GM18526 (cell line): Measurements from ENCODE around the gene KCNMA1.

Source experiments
- POLR2A ChIP-seq: IDR thresholded peaks from 3 replicates; pipeline ENCODE4 v1.6.1; 2011; ENCODE audit not compliant: insufficient read length; ENCODE audit errors: extremely low read depth

The KCNMA1 gene

DNA sequence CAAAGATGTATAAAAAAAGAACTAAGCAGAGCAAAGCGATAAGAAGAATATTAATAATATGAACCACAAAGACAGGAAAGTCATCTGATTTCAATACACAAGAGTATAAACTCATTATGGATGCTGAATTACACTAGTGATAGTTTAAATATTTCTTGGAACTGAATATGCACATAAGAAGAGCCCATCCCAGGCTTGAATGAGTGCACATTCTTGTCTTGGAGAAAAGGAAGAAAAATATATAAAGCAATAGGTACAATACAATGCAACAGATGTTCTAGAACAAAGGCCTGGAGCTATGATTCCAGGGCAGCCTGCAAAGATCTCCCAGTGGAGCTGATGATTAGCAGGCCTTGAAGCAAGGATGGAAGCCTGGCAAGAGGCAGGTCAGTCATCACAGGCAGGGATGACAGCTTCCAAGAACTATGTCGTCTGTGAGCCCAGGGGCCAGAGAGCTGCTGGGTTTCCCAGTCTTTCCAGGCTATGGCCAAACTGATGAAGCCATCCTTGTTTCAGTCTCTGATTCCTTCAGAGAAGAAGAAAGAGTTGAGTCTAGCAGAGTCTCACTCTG is 277.6 kb downstream of the KCNMA1 start:
- TF ChIP-seq POLR2A = no peak

DNA sequence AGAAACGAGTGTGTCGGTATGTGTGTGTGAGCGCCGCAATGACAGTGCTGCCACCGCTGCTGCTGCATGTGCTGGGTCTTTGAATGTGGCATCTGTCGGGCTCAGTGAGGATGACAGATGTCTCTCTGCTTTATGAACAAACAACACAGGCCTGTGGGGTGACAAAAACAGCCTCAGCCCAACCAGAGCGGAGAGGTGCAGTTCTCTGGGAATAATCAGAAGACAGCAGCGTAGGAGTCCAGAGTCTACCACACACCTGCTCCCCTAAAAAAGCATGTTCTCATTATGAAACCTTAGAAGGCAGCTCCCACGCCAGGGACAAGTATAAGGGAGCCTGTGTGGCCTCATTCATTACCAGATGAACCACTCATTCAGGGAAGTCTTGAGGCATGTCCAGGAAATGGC is 278.3 kb downstream of the KCNMA1 start:
- TF ChIP-seq POLR2A = no peak

DNA sequence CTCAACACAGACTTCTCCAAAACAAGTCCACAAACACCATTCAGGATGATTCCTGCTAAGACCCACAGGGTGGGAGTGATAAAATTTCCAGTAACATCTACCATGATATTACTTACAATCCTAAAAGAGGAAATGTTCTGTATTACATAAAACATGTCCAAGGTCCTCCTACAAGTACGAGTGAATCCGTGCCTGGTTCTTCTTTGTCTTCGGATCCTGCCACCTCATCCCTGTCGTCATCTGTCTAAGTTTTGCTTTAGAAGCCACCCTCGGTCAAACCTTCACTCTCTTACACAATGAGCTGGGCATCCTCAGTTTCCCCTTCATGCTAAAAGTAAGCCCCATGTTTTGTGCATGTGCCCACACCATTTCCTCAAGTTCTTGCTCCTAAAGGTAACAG is 279.0 kb downstream of the KCNMA1 start:
- TF ChIP-seq POLR2A = no peak

DNA sequence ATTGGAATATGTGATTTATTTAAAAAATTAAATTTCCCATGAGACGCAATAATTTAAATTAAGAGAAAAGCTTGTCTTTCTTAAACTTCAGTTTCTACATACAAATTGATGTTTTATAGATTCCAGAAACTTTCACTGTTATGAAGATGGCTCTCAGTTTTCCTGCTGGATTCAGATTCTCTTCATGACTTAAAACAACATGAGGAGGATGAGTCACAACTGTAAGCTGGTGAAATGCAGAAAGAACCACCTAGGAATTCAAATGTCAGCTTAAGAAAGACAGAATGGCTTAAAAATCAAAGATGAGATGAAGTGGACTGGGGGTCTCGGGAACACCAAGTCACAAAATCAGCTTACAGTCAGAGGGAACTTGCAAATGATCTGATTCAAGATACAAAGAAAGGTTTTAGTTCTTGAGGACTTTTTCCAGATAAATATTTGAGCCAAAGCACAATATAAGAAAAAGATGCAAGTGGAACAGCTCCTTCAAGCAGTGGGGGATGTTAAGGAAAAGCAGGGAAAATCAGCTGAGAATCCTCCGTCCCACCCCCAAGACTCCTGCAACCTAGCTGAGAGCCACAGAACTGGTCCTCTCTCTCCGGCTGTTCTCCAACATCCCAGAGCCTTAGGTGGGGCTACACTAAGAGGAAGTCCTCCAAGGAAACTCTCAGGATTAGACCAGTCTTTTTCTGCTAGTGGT is 279.8 kb downstream of the KCNMA1 start:
- TF ChIP-seq POLR2A = no peak

DNA sequence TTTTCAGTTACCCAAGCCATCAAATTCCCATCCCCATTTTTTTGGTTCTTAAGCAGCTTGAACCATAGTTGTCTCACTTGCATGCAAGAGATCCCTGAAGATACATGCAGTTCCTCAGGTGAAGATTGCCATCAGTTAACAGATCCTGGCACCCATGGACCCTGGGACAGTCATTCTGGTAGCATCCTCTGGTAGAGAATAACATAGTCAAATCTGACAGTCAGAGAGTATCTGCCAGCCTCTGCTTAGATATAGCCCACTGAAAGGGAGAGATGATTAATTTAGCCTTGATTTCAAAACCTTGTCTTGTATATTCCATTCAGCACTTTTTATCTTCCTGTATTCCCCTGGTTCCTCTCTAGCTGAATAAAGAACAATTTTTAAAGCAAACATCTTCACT is 280.4 kb downstream of the KCNMA1 start:
- TF ChIP-seq POLR2A = no peak

DNA sequence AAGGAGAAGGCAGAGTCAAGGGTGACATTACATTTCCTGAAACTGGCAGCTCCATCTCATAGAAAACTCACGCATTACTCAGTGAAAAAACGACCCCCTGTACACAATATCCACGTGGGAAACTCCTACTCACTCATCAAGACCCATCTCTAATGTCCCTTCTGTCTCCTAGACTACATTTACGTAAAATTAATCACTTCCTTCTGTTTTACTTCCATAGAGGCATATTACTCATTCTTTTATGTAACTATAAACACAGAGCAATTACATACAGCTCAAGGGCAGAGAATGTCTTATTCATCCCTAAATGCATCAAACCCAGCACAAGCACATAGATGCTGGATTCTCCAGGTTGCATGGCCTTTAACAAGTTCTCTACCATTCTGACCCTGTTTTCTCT is 281.8 kb downstream of the KCNMA1 start:
- no peak for TF ChIP-seq POLR2A

DNA sequence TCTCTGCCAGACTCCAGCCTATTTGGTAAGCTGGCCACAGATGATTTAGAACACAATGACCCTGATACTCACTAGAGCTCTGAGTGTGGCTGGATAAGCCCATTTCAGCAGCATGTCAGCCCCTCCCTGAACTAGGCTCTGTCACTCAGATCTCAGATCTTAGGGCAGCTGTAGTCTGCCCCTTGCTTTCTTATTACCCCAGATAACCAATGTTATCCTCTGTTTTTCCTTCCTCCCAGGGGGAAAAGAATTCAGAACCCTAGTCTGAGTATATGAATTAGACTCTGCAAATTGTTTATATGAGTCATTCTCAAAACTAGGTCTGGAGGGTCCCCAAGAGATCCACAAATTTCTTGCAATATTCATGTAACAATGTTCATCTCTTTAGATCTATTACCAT is 286.2 kb downstream of the KCNMA1 start:
- TF ChIP-seq POLR2A = no peak

DNA sequence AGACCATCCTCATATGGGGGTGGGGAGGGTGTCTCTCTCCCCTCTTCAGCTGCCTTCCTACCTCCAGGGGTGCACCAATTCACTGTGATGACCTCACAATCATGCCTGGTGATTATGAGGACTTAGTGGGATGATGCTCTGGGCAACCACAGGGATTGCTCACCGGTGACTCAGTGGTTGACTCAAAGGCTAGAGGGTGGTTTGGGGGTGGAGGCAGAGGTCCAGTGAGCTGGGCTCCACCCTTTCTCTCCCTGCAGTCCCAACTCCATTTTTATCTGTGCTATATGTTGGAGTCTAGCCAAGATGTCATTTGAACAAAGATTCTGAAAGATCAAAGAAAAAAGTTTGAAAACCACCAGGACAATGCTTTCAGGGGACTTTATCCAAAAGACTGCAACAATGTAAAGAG is 286.9 kb downstream of the KCNMA1 start:
- no peak for TF ChIP-seq POLR2A

DNA sequence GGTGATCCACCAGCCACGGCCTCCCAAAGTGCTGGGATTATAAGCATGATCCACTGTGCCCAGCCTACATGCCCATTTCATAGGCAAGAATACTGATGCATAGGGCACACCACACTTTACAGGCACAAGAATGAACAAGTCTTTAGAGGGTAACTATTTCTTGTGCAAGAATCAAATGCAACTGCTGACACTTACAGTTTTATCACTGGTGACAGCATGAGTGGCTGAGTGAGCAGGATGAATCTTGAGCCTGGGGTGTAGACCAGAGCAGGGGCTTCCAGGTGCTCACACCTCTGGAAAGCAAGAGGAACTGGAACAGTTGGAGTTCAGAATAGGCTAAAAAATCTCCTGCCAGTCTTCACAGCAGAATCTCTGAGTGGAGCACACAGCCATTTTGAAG is 287.5 kb downstream of the KCNMA1 start:
- no peak for TF ChIP-seq POLR2A

DNA sequence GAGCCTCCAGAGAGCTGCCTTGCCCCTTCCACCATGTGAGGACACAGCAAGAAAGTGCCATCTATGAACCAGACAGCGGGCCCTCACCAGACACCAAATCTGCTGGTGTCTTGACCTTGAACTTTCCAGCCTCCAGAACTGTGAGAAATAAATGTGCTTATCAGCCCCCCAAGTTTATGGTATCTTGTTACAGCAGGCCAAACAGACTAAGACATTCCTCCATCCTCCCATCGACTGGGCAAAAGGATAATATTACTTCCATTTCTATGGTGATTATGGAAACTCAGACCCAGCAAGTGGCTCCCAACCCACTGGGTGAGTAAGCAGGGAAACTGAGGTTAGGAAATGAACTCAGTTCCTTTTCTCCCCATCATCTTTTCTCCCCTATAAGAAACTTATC is 288.4 kb downstream of the KCNMA1 start:
- no peak for TF ChIP-seq POLR2A

DNA sequence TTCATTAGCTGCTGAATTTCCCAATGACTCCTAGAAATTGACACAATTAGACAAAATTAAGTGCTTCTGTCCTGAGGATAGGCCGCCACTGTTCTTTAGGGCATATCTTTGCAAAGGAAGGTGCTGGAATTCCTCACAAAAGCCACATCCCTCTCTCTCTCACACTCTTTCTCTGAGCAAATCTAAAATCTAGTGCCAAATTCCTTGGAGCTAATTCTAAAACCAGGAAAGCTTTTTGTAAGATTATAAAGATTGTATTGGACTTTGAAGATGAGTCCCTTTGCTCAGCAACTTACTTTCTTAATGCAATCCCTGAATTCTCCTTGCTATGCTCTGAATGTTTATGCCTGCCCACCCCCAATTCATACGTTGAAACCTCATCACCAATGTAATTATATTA is 288.9 kb downstream of the KCNMA1 start:
- TF ChIP-seq POLR2A = no peak

DNA sequence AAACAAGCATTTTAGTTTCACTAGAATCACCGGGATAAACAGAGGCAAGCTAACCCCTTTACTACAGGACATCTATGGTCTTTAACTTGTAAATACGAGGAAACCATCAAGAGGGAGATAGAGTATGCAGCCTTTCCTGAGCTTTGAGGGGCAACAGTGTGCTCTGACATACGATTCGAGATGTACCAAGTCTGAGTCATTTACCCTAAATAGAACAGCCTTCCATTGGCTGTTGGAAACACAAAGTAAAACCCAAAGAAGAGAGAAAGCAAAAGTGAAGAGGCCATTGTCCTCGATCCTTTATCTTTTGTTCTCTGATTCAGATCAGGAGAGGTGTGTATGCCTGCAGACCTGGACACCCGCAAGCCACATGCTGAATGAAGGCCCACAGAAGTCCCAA is 289.5 kb downstream of the KCNMA1 start:
- TF ChIP-seq POLR2A = no peak

DNA sequence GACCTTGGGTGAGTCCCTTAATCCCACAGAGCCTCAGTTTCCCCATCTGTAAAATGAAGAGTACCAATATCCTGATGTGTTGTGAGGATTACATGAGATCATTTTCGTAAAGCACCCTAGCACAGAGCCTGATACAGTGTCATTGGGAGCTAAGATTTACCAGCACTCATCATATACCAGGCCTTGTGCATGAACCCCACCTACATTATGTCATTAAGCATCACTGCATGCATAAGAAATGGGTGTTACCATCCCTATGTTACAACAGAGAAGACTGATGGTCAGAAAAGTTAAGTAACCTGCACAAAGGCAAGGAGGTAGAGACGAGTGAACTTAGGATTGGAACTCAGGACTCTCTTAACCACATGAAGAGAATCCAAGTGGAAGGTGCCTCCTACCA is 290.6 kb downstream of the KCNMA1 start:
- no peak for TF ChIP-seq POLR2A

DNA sequence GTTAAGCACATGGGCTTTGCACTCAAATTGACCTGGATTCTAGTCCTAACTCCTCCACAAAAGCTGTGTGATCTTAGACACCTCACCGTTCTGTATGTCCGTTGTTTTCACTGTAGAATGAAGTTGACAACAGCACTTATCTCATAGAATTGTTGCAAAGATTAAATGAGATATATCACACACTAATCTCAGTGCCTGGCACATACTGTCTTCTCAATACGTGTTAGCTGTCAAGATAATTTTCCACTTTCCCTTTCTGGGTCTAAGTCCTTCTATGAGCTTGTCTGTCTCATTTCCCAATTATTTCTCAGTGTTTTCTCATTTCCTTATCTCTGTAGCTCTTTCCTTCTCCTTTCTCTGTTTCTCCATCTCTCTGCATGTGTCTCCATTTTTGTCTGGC is 296.6 kb downstream of the KCNMA1 start:
- no peak for TF ChIP-seq POLR2A

DNA sequence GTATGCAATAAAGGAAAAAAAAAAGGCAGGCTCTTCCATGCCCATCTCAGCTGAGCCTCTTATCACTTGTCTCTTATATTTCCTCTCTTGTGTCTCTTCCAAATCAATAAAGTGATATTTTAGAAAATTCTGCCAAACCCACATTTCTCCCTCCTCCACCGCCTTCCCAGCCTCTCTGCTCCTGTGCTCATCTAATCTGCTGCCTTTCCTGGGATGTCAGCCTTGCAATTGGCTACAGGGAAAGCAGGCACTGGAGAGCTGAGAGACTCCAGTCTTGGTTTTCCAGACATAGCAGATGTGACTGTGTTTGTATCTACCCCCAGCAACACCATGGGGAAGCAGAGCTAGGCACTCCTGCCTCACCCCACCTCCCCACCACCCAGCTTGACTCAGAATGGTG is 298.4 kb downstream of the KCNMA1 start:
- no peak for TF ChIP-seq POLR2A

DNA sequence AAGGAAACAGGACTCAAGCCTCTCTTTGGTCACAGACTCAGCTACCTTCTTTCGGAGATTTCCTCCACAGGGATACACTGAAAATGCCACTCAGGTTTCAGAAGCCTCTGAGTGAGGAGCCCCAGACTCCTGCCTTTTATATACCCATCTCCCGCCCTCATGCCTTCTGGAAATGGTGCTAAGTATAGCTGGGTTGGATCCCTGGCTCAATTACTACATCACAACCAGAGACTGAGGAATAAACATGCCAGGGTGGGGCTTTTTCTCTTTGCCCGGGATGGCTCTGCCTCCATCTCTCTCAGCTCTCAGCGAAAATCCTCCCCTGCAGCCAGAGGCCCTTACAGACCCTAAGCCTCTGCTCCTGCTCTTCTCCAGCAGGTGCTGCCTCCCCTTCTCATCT is 299.5 kb downstream of the KCNMA1 start:
- TF ChIP-seq POLR2A = no peak

DNA sequence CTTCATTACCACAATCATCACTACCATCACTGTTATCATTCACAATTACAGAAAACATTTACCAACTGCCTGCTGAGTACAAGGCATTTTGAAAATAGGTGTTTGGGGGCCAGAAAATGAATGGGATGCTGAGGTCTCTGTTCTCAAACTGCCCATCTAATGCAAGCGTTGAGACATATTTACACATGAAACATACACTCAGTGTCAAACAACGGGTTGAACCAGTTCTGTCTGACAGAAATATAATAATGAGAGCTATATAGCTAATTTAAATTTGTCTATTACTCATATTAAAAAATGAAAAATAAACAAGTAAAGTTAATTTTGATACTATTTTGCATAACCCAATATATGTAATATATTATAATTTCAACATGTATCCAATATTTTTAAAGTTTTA is 303.1 kb downstream of the KCNMA1 start:
- TF ChIP-seq POLR2A = no peak
